Stimulated activated CD4-positive, alpha-beta T cell treated with anti-CD3 and anti-CD28 coated beads, Interleukin-4, amount 100 ng/mL, for 4 hours (primary cell): ENCODE data around the gene SIRT2.
"Not testable (repeated sequence)": the region's sequence is repeated elsewhere in the genome, so short reads cannot be mapped to it uniquely, and the experiment has no call there.

ENCODE experiments used
- DNase-seq, 2 experiments: peaks; one replicate each; pipeline ENCODE4 v3.0.0-alpha.2; 2020

Gene SIRT2

GRCh38 chr19:38899447-38900201 is at the start of gene SIRT2, which contains the start of gene NFKBIB:
TSS of gene SIRT2 (minus strand) at chr19:38899618. CDS start at chr19:38899521, 97 bp downstream.
TSS of gene NFKBIB (plus strand) at chr19:38899969. CDS start at chr19:38900033, 64 bp downstream.
- peak; percentile 93 to 100 for DNase-seq

GRCh38 chr19:38946229-38947010 is 47.0 kb upstream of the SIRT2 start:
- no peak for DNase-seq

GRCh38 chr19:38945562-38946228 is 46.3 kb upstream of the SIRT2 start:
- DNase-seq: no peak

GRCh38 chr19:38944981-38945506 is 45.6 kb upstream of the SIRT2 start:
- no peak for DNase-seq

GRCh38 chr19:38942471-38943181 is 43.2 kb upstream of the SIRT2 start:
- no peak for DNase-seq

GRCh38 chr19:38941979-38942378 is 42.6 kb upstream of the SIRT2 start:
- DNase-seq: no peak

- DNase-seq: not testable (repeated sequence)
Measured at GRCh38 chr19:38941466-38941865, 42.0 kb upstream of the SIRT2 start.

GRCh38 chr19:38939957-38940356 is 40.5 kb upstream of the SIRT2 start:
- no peak for DNase-seq

- no peak for DNase-seq
Measured at GRCh38 chr19:38933544-38933943, 34.1 kb upstream of the SIRT2 start.

GRCh38 chr19:38932425-38933179 is 33.2 kb upstream of the SIRT2 start:
- DNase-seq: peak in 1 of 2 experiments; percentile 31

- no peak for DNase-seq
Measured at GRCh38 chr19:38931521-38931793, 32.0 kb upstream of the SIRT2 start.

- peak; percentile 95 to 99 for DNase-seq
Measured at GRCh38 chr19:38930776-38931520, 31.5 kb upstream of the SIRT2 start, which contains the start of gene MRPS12. TSS of gene MRPS12 (plus strand) at chr19:38930944. CDS start at chr19:38931295, 351 bp downstream.

GRCh38 chr19:38929929-38930775 is 30.7 kb upstream of the SIRT2 start, which contains the start of gene SARS2:
TSS of gene SARS2 (minus strand) at chr19:38930763. CDS start at chr19:38930736, 27 bp downstream.
- peak; percentile 88 to 90 for DNase-seq

GRCh38 chr19:38928391-38929001 is 29.1 kb upstream of the SIRT2 start:
- DNase-seq: no peak

GRCh38 chr19:38924388-38924787 is 25.0 kb upstream of the SIRT2 start:
- no peak for DNase-seq

GRCh38 chr19:38922482-38922881 is 23.1 kb upstream of the SIRT2 start:
- DNase-seq: no peak

GRCh38 chr19:38921420-38922274 is 22.2 kb upstream of the SIRT2 start:
- DNase-seq: no peak
